Fibroblast of lung (primary cell): ENCODE data around the gene ASAP2.

ENCODE experiments used
- EZH2 ChIP-seq: IDR thresholded peaks from 2 replicates; pipeline ENCODE4 v1.5.1; 2012; ENCODE audit warnings: low read length, control low read depth, mild to moderate bottlenecking; ENCODE audit errors: missing control alignments
- TF ChIP-seq, protein P1 (sequence below), 2 donors: IDR thresholded peaks in 1 of 2; conservative IDR thresholded peaks in 1 of 2; 1 replicate in 1 of 2; 2 replicates in 1 of 2; pipeline ENCODE4 v1.5.1; 2011 to 2012; ENCODE audit warnings: low read length in 2 of 2, control low read depth in 1 of 2, inconsistent platforms in 1 of 2, low read depth in 1 of 2, mild to moderate bottlenecking in 1 of 2

DNA sequence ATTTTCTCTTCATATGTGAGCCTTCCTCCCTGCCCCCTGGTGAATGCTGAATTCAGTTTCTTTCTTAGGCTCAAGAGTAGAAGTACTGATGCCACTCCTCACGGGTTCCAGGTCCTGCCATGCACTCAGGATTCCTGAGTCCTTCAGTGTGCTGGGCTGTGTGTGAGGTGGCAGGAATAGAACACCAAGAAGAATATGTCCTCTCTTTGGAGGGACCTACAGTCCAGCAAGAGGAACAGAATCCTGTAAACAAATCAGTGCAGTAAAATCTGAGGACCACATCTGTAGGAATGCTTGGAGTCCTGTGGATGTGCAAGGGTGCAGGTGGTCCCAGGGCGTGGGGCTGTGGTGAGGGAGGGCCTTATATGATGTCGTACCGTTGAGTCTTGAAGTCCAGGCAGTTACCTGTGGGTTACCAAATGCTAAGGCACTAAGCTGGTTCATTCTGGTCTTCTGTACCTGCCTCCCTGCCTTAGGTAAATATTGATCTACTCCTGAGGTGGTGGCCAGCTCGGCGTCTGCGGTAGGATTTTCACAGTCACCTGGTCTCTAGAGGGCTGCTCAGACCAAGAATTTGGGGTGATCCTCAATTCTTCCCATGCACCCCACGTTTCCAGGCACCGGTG lies 5.5 kb downstream of the ASAP2 start:
- TF ChIP-seq, protein P1, sequence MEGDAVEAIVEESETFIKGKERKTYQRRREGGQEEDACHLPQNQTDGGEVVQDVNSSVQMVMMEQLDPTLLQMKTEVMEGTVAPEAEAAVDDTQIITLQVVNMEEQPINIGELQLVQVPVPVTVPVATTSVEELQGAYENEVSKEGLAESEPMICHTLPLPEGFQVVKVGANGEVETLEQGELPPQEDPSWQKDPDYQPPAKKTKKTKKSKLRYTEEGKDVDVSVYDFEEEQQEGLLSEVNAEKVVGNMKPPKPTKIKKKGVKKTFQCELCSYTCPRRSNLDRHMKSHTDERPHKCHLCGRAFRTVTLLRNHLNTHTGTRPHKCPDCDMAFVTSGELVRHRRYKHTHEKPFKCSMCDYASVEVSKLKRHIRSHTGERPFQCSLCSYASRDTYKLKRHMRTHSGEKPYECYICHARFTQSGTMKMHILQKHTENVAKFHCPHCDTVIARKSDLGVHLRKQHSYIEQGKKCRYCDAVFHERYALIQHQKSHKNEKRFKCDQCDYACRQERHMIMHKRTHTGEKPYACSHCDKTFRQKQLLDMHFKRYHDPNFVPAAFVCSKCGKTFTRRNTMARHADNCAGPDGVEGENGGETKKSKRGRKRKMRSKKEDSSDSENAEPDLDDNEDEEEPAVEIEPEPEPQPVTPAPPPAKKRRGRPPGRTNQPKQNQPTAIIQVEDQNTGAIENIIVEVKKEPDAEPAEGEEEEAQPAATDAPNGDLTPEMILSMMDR (conservative IDR thresholded peaks at IDR 0.05 in 1 of 2, IDR thresholded peaks at IDR 0.05 in 1 of 2; ENCODE audit: low read depth in 1 of 2, low read length in 2 of 2): no peak
- TF ChIP-seq EZH2: no peak
